Astrocyte of the cerebellum (primary cell): ENCODE data around the gene GUCD1.

ENCODE experiments used
- DNase-seq: peaks from one replicate; pipeline ENCODE4 v3.0.0-alpha.2; 2011; ENCODE audit warnings: low read depth
- H3K4me3 ChIP-seq: 2 replicates; pipeline ENCODE4 v1.5.1; 2011; ENCODE audit warnings: mild to moderate bottlenecking, low read depth, low read length, moderate library complexity
- CTCF ChIP-seq: IDR thresholded peaks from 2 replicates; pipeline ENCODE4 v1.5.1; 2012; ENCODE audit warnings: low read length, low read depth, moderate library complexity, mild to moderate bottlenecking; ENCODE audit errors: missing control alignments
- in situ Hi-C: cut with HindIII; loops from 2 replicates; pipeline ENCODE4 v1.10.0; 2017; ENCODE audit warnings: low sequenced_read_pairs

GUCD1 gene

GRCh38 chr22:24587948-24588347 lies 33.0 kb upstream of the GUCD1 start:
- DNase-seq: no peak
- H3K4me3 ChIP-seq: no peak overlapping the region
- in situ Hi-C loops: no loop called here
- no peak for TF ChIP-seq CTCF

DNA sequence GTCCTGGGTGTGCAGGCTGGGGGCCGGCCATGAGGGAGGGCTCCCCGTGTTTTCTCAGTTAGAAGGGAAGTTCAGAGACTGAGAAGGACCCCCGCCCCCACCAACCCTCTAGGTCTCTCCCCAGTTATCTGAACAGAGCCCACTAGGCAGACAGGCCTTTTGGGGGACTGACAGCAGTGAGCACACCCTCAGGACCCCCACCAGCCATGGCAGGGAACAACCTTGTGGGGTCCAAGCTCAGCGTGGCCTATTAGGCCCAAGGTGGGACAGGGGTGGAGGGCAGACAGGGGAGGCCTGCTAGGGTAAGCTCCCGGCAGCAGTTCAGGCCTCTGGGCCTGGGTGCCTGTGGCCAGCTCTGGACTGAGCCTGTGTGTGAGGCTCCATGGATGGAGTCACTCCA lies 32.3 kb upstream of the GUCD1 start:
- H3K4me3 ChIP-seq: no peak overlapping the region
- in situ Hi-C loops: no loop called here
- DNase-seq: no peak
- no peak for TF ChIP-seq CTCF

DNA sequence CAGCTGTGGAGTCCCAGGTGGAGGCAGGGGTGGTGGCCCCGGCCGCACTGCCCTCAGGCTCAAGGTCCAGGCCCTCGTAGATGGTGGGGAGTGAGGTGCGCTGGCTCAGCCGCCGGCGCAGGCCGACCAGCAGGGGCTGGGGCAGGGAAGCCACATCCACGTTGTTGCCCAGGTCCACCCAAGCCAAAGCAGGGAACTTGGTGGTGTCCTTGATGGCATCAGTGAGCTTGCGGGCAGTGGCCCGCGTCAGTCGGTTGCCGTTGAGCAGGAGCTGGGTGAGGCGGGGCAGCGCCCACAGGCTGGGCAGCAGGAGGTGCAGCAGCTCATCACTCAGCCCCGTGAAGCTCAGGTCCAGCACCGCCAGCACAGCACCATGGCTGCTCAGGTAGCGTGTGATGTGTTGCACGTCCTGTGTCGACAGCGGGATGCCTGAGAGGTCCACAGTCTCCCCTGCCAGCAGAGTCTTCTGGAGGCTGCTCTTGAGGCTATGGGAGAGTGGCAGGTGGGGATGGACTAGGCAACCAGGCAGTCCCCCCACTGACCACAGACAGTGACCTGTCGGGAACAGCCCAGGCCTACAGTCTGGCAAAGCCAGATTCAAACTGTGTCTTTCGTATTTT lies 31.1 kb upstream of the GUCD1 start:
- DNase-seq: no peak
- no peak for TF ChIP-seq CTCF
- H3K4me3 ChIP-seq: no peak overlapping the region
- in situ Hi-C loops: no loop called here

- TF ChIP-seq CTCF: no peak
- DNase-seq: no peak
- in situ Hi-C loops: no loop called here
Observed at GRCh38 chr22:24585461-24585860, 30.5 kb upstream of the GUCD1 start.

GRCh38 chr22:24584871-24585411 lies 30.0 kb upstream of the GUCD1 start:
- in situ Hi-C loops: no loop called here
- DNase-seq: no peak
- H3K4me3 ChIP-seq: no peak overlapping the region
- no peak for TF ChIP-seq CTCF

More at GRCh38 chr22:24585461-24585860, 30.5 kb upstream of the GUCD1 start:
- H3K4me3 ChIP-seq: no peak overlapping the region

DNA sequence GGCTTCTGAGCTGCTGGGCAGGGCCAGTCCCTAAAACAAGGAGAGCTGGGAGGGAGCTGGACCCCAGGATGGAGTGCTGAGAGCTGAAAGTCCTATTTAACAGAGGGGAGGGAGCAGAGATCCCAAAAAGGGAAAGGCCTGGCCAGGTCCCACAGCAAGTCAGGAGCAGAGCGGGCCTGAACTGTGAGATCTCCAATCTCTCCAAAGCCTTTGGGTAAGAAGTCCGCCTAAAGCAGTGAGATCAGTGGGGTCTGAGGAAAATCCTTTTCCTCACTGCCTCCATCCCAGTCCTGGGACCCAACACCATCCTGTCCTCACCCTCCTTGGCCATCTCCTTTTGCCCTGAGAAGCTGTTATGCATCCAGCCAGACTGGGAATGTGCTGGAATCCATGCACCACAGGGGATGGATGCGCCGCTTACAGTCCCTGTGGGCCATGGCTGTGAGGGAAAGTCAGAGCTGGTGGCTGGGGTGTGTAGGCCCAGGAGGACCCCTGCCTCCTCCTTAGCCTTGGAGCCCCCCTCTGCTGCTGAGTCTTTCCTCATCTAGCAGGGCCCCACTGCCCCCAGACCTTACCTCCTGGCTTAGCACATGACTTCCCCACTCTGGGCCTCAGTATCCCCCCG lies 29.3 kb upstream of the GUCD1 start:
- no peak for TF ChIP-seq CTCF
- no peak overlapping the region for H3K4me3 ChIP-seq
- in situ Hi-C loops: no loop called here
- DNase-seq: no peak
